Measurements from ENCODE around the gene FHIT.

DNA sequence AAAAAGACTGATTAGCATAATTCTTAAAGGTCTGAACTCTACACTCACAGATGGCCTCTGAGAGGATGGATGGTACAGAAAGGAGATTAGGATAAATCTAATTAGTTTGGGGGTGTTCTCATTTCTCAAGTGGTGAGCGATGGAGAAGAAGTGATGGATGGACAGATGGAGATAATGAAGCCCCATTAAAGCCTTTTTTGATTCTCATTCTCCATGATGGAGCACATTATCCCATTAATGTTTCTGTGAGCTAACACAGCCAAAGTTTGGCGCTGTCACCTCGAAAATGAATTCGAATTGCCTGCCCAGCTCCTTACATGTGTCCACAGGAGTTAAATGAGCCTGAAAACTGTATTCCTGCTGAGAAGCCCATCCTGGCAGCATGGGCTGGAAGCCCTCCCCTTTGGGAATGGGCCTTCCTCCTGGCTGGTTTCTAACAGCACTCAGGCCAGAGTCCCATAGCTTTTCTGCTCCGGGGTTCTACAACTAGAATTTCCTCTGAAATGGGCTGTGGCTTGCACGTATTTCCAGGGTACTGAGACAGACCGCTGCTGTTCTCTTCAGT is 1475.4 kb downstream of the FHIT start:
- TF ChIP-seq, protein P1, sequence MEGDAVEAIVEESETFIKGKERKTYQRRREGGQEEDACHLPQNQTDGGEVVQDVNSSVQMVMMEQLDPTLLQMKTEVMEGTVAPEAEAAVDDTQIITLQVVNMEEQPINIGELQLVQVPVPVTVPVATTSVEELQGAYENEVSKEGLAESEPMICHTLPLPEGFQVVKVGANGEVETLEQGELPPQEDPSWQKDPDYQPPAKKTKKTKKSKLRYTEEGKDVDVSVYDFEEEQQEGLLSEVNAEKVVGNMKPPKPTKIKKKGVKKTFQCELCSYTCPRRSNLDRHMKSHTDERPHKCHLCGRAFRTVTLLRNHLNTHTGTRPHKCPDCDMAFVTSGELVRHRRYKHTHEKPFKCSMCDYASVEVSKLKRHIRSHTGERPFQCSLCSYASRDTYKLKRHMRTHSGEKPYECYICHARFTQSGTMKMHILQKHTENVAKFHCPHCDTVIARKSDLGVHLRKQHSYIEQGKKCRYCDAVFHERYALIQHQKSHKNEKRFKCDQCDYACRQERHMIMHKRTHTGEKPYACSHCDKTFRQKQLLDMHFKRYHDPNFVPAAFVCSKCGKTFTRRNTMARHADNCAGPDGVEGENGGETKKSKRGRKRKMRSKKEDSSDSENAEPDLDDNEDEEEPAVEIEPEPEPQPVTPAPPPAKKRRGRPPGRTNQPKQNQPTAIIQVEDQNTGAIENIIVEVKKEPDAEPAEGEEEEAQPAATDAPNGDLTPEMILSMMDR (IDR thresholded peaks at IDR 0.05; ENCODE audit: low read depth, low read length, missing input control): no peak
- TF ChIP-seq RXRA (IDR thresholded peaks at IDR 0.05) (no peak), RAD21 (IDR thresholded peaks at IDR 0.05) (no peak), FOXA1 (IDR thresholded peaks at IDR 0.05) (no peak)
- TF ChIP-seq, protein P2, sequence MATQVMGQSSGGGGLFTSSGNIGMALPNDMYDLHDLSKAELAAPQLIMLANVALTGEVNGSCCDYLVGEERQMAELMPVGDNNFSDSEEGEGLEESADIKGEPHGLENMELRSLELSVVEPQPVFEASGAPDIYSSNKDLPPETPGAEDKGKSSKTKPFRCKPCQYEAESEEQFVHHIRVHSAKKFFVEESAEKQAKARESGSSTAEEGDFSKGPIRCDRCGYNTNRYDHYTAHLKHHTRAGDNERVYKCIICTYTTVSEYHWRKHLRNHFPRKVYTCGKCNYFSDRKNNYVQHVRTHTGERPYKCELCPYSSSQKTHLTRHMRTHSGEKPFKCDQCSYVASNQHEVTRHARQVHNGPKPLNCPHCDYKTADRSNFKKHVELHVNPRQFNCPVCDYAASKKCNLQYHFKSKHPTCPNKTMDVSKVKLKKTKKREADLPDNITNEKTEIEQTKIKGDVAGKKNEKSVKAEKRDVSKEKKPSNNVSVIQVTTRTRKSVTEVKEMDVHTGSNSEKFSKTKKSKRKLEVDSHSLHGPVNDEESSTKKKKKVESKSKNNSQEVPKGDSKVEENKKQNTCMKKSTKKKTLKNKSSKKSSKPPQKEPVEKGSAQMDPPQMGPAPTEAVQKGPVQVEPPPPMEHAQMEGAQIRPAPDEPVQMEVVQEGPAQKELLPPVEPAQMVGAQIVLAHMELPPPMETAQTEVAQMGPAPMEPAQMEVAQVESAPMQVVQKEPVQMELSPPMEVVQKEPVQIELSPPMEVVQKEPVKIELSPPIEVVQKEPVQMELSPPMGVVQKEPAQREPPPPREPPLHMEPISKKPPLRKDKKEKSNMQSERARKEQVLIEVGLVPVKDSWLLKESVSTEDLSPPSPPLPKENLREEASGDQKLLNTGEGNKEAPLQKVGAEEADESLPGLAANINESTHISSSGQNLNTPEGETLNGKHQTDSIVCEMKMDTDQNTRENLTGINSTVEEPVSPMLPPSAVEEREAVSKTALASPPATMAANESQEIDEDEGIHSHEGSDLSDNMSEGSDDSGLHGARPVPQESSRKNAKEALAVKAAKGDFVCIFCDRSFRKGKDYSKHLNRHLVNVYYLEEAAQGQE (IDR thresholded peaks at IDR 0.05): no peak

Data from liver (tissue), 3 donors.